Hepatocyte (in vitro differentiated cells): ENCODE measurements around the gene ACADVL.

Experiments
- CTCF ChIP-seq: fragments of 200-600 bp; sonication (generic); IDR thresholded peaks from 2 replicates; pipeline ENCODE4 v1.5.1; 2016; ENCODE audit warnings: antibody characterized with exemption, mild to moderate bottlenecking; ENCODE audit not compliant: poor library complexity
- EZH2 ChIP-seq: fragments of 200-600 bp; sonication (generic); IDR thresholded peaks from 2 replicates; pipeline ENCODE4 v1.6.1; 2016; ENCODE audit warnings: antibody characterized with exemption, mild to moderate bottlenecking, borderline replicate concordance
- EZH2phosphoT487 ChIP-seq: fragments of 200-600 bp; sonication (generic); IDR thresholded peaks from one replicate; pipeline ENCODE4 v1.6.1; 2018; ENCODE audit warnings: antibody characterized with exemption, mild to moderate bottlenecking, low read depth, moderate library complexity; ENCODE audit not compliant: unreplicated experiment, severe bottlenecking

GRCh38 chr17:7225711-7226331 lies 6.1 kb downstream of the ACADVL start:
- TF ChIP-seq CTCF: no peak
- TF ChIP-seq EZH2: no peak
- no peak for TF ChIP-seq EZH2phosphoT487
